ENCODE data around the gene ALLC.

The ALLC gene

DNA sequence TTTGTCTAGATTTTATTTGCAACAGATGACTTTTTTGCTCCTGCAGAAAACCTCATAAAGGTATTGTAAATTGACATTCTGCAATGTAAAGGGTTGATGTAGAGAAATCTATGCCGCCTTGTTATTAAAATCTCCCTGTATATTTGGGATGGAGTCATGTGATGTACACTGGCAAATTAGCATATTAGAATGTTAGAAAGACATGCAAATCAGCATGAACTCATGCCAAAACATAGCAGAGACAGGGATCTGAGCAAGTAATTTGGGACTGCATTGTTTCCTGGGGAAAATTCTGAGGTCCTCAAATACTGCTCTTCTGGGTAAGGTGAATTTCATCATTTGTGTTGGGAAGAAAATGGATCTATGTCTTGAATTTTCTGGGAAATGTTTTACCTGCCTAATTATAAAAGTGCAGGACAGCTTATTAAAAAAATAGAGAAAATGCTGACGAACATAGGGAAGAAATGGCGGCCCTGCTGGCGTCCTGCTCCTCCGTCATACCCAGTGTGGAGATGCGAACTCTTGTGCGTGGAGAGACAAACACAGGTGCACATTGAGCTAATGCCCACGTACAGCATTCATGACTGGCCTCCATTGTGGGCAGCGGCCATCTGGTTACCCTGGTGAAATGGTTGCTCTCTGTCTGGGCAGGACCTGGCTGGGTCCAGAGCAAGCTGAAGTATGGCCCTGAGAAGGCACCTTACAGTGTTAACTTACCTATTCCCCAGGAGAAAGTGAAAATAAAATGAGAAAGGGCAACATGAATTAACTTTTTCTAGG is 16.3 kb downstream of the ALLC start:
- no peak for DNase-seq (ENCODE audit: low read depth in 1 of 2, low spot score in 1 of 2)

GRCh38 chr2:3675687-3676086 is 17.7 kb downstream of the ALLC start:
- DNase-seq (ENCODE audit: low read depth in 1 of 2, low spot score in 1 of 2) = no peak

GRCh38 chr2:3677436-3677835 is 19.4 kb downstream of the ALLC start:
- DNase-seq (ENCODE audit: low read depth in 1 of 2, low spot score in 1 of 2) = no peak

DNA sequence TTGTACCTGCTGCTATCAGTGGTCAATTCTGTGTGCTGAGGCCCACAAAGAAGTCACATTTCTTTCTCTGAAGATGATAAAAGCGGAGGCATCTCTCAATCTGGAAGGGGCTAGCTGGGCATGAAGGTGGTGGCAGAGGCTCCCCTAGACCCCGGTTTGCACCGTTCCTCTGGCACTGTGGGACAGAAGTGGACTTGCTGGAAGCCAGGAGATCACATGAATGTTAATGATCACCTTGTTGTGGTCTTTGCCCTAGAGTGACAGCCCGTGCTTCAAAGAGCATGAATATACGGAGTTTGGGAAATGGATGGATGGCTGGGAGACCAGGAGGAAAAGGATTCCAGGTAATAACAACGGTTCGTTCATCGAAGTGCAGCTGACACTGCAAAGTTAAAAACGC is 20.2 kb downstream of the ALLC start:
- DNase-seq (ENCODE audit: low read depth in 1 of 2, low spot score in 1 of 2) = no peak

- no peak for DNase-seq (ENCODE audit: low read depth in 1 of 2, low spot score in 1 of 2)
Observed at GRCh38 chr2:3679180-3679579, 21.2 kb downstream of the ALLC start.

DNA sequence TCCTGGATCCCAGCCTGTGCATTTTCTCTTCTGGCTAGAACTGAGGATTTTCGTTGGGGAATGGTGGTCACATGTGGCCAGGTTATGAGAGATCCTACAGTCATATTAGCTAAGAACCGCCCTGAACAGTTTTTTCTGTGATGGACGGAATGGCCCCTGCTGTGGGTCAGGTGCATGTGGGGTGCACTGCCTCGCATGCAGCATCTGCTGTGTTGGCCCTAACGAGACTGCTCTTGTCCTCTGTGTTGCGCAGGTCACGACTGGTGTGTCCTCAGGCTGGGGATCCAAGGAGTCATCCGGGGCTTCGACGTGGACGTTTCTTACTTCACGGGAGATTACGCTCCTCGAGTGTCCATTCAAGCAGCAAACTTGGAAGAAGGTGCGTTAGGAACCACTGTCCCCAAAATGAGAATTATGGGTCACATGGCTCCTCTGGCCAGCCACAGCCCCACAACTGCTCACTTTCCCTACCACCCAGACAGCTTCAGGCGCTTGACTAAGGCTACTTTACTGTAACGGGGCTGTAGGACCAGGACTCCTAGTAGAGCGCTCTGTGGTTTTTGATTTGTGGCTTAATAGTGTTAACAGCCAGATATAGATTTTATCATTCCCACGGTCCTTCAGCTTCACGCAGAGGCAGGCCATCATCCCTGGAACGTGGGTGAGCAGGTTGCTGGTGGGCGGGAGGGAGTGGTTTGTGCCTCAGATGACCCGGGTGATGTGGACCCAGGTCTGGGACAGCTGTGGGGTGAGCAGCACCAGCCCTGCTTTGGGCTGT is 21.8 kb downstream of the ALLC start:
- DNase-seq (ENCODE audit: low read depth in 1 of 2, low spot score in 1 of 2) = no peak

DNA sequence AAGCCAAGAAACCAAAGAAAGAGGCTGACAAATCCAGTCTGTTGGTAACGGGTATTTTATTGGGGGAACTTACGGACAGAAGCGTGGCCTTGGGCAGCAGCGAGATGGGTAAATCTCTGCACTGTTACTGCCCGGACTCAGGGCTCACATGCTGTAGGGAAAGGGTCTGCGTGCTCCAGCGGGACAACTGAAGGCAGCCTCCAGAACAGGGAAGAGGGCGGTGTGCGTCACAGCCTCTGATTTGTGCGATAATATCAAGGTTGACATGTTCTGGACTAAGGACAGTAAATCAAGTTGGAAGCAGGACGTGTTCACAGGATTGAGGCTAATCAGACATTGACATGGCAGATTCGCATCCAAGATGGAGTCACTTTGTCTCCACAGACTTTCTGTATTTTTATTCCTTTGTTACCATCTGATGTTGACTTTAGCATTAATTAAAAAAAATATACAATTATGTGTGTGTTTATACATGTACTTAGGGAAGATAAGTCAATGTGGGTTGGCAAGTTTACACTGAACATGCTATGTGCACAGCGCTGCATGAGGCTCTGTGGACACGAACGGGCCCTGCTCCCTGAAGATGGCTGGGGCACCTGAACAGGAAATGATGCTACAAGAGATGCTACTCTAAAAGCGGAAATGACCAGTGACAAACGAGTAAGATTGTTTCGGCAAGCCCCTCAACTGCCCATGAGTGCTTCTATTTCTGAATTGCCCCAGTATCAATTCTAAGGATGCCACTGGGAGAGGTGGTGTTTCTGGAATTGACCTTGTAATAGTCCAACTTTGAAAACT is 22.7 kb downstream of the ALLC start:
- DNase-seq (ENCODE audit: low read depth in 1 of 2, low spot score in 1 of 2) = no peak

- DNase-seq (ENCODE audit: low read depth in 1 of 2, low spot score in 1 of 2) = no peak
Observed at GRCh38 chr2:3681625-3682024, 23.6 kb downstream of the ALLC start.

DNA sequence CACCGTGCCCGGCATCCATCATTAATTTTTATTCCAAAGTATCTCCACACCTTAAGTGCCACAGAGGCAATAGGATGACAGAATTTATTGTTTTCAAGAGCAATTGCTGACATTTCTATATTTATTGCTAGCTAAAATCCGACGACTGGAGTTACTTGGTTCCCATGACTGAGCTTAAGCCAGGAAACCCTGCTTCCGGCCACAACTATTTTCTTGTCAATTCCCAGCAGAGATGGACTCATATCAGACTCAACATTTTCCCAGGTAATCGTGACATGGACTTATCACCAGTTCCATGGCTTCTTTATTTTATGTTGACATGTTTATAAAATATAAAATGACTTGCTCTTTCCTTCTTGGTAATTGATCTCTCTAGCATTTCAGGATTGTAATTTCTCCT is 24.8 kb downstream of the ALLC start:
- no peak for DNase-seq (ENCODE audit: low read depth in 1 of 2, low spot score in 1 of 2)

DNA sequence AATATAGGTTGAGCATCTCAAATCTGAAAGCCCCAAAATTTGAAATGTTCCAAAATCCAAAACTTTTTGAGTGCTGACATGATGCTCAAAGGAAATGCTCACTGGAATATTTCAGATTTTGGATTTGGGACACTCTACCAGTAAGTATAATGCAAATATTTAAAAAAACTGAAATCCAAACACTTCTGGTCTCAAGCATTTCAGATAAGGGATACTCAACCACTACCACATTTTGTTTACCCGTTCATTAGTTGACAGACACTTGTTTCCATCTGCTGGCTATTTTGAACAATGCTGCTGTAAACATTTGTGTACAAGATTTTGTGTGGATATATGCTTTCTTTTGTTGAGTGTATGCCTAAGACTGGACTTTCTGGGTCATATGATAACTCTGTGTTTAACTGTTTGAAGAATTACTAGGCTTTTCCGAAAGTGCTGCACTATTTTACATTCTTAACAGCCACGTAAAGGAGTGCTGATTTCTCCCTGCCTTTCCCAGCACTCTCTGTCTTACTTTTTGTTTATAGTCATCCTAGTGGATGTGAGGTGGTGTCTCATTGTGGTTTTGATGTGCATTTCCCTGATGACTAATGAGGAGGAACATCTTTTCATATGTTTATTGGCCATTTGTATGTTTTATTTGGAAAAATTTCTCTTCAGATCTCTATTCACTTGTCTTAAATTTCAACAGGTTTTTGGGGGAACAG is 25.9 kb downstream of the ALLC start:
- no peak for DNase-seq (ENCODE audit: low read depth in 1 of 2, low spot score in 1 of 2)

GRCh38 chr2:3689998-3690748 is 32.2 kb downstream of the ALLC start:
- DNase-seq (ENCODE audit: low read depth in 1 of 2, low spot score in 1 of 2) = no peak

GRCh38 chr2:3692375-3692774 is 34.4 kb downstream of the ALLC start:
- no peak for DNase-seq (ENCODE audit: low read depth in 1 of 2, low spot score in 1 of 2)

- DNase-seq (ENCODE audit: low read depth in 1 of 2, low spot score in 1 of 2) = no peak
Observed at GRCh38 chr2:3696545-3696944, 38.5 kb downstream of the ALLC start.

DNA sequence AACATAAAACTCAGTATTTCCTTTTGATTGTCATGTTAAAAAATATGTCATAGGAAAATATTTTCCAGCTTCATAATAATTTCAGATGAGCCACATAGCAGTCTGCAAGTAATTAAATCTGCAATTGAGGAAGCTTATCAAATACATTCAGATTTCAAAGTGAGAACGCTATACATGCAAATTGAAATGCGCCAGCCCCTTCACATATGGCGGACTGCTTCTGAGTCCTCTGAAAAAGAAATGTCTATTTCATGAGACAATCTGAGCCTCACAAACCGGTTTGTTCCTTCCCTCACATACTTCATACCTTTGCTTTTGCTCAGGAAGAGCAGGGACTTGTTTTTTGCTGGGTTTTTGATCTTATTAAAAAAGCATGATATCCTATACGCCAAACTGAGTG is 43.1 kb downstream of the ALLC start:
- no peak for DNase-seq (ENCODE audit: low read depth in 1 of 2, low spot score in 1 of 2)

- DNase-seq (ENCODE audit: low read depth in 1 of 2, low spot score in 1 of 2) = no peak
Observed at GRCh38 chr2:3703236-3703756, 45.3 kb downstream of the ALLC start, which contains the start of gene DCDC2C. TSS of gene DCDC2C (plus strand) at chr2:3703575. CDS start at chr2:3703752, 177 bp downstream.

DNA sequence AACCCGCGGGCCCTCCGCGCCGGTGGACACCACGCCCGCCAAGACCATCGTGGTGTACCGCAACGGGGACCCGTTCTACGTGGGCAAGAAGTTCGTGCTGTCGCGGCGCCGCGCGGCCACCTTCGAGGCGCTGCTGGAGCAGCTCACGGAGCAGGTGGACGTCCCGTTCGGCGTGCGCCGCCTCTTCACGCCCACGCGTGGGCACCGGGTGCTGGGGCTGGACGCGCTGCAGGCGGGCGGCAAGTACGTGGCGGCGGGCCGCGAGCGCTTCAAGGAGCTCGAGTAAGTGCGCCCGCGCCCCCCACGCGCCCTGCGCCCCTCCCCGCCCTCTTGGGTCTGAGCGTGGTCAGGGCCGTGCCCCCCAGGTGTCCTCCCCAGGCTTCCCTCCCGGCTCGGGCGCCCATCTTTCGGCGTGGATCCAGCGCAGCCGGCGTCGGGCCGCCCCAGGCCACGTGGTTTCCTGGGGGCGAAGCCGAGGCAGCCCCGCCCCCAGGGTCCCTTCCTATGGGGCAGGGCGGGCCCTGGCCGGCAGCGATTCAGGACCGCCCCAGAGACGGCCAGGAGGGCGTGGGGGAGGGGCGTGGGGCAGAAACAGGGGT is 45.9 kb downstream of the ALLC start:
- no peak for DNase-seq (ENCODE audit: low read depth in 1 of 2, low spot score in 1 of 2)

- DNase-seq (ENCODE audit: low read depth in 1 of 2, low spot score in 1 of 2) = no peak
Observed at GRCh38 chr2:3704692-3705091, 46.7 kb downstream of the ALLC start.

DNA sequence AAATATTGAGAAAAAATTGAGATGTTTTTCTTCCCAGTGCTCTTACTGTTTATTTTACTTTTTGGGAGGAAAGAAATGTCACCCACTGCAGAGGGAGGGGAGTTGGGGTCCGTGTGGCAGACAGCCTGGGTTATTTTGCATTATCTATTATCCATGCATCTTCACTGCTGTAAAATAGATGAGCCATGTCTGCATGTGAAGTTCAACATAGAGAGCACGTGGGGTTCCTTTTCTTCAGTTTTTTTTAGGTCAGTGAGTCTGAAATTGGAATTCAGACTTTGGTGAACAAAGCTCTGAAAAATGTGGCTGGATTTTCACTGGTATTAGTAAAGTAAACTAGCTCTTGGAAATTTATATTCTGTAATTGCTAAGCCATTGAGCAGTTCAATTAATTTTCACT is 47.8 kb downstream of the ALLC start:
- no peak for DNase-seq (ENCODE audit: low read depth in 1 of 2, low spot score in 1 of 2)

DNA sequence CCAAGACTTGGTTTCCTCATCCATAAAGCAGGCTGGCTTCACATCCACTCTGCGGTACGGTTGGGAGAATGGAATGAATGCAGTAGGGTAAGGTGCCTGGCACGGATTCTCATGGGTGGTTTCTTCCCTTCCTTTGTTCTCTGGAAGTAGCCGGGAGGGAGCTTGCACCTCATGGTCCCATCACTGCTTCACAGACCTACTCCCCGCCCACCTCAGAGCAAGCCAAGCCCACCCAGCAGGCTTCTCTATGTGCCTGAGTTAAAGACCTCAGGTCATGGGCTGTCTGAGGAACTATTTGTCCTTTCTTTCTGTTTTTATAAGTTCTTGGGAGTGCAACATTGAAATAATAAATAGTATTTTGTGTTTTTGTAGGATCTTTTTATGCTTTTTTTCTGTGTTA is 48.9 kb downstream of the ALLC start:
- no peak for DNase-seq (ENCODE audit: low read depth in 1 of 2, low spot score in 1 of 2)

DNA sequence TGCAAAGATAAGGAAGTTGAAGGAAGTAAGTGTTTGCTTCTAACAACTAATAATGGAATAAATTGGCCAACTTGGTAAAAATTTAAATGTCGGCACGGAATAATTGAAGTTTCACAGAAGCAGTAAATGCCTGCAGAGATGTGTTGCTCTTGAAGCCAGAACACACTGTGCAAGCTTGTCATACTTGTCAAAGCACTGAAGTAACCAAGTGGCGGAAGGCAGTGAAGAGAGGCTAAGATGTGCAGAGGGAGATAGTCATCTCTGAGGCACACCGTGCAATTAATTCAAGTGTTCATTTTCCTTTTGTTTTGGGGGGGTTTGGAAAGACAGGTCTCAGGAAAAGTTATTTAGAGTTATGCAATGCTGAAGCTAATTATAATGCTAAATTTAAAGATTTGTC is 50.6 kb downstream of the ALLC start:
- no peak for DNase-seq (ENCODE audit: low read depth in 1 of 2, low spot score in 1 of 2)
